CD8-positive, alpha-beta memory T cell (primary cell): ENCODE data around the gene HOXD12. TPM values are rescaled to one million over a fixed set of nuclear protein-coding genes. Genes with fewer than 3 reads are reported as not detected.
A peak's percentile ranks its signal among the peaks of the same experiment; 100 is the strongest.

Source experiments
- CTCF ChIA-PET: fragments of 350-600 bp; sonication (Branson Sonifier 250); formaldehyde crosslinking; loops from one replicate; lab custom pipeline; 2021; ENCODE audit warnings: antibody characterized with exemption; lab: Charles Lee
- POLR2A ChIA-PET: fragments of 350-600 bp; sonication (Branson Sonifier 250); formaldehyde crosslinking; loops from one replicate; lab custom pipeline; 2021; ENCODE audit warnings: antibody characterized with exemption; lab: Charles Lee
- DNase-seq, 5 donors: peaks; one replicate each; pipeline versions ENCODE4 v3.0.0 to v3.0.0-alpha.2; 2020 to 2022; ENCODE audit warnings: mixed read lengths in 1 of 5
- H3K27ac ChIP-seq: one replicate; pipeline ENCODE4 v1.7.0; 2013; ENCODE audit warnings: low read depth, mild to moderate bottlenecking, low read length, moderate library complexity
- H3K27me3 ChIP-seq: 2 replicates; pipeline ENCODE4 v1.7.0; 2013; ENCODE audit warnings: low read length, mild to moderate bottlenecking; ENCODE audit not compliant: insufficient read depth, poor library complexity, severe bottlenecking
- H3K36me3 ChIP-seq: 2 replicates; pipeline ENCODE4 v1.7.0; 2013; ENCODE audit warnings: mild to moderate bottlenecking, low read length, moderate library complexity; ENCODE audit not compliant: insufficient read depth
- H3K4me1 ChIP-seq: 2 replicates; pipeline ENCODE4 v1.7.0; 2013; ENCODE audit warnings: mild to moderate bottlenecking, low read length, moderate library complexity; ENCODE audit not compliant: insufficient read depth
- H3K4me3 ChIP-seq: 2 replicates; pipeline ENCODE4 v1.7.0; 2013; ENCODE audit warnings: mild to moderate bottlenecking, low read length
- H3K9me3 ChIP-seq: 2 replicates; pipeline ENCODE4 v1.7.0; 2013; ENCODE audit warnings: mild to moderate bottlenecking, low read length
- H3K27ac Mint-ChIP-seq, 8 donors: one replicate each; pipeline ENCODE4 v1.8.0; 2020 to 2021; ENCODE audit warnings: mixed read lengths in 8 of 8, mild to moderate bottlenecking in 6 of 8, inconsistent platforms in 3 of 8, moderate library complexity in 3 of 8
- H3K27me3 Mint-ChIP-seq, 2 donors: one replicate each; pipeline ENCODE4 v1.8.0; 2020 to 2021; ENCODE audit warnings: mixed read lengths in 2 of 2, mild to moderate bottlenecking in 1 of 2, moderate library complexity in 1 of 2
- H3K36me3 Mint-ChIP-seq, 3 donors: one replicate each; pipeline ENCODE4 v1.8.0; 2020 to 2021; ENCODE audit warnings: mixed read lengths in 3 of 3, inconsistent platforms in 1 of 3, mild to moderate bottlenecking in 1 of 3
- H3K4me1 Mint-ChIP-seq, 3 donors: one replicate each; pipeline ENCODE4 v1.8.0; 2020 to 2021; ENCODE audit warnings: mixed read lengths in 3 of 3, inconsistent platforms in 1 of 3, mild to moderate bottlenecking in 1 of 3
- H3K4me3 Mint-ChIP-seq, 7 donors: one replicate each; pipeline ENCODE4 v1.8.0; 2020 to 2021; ENCODE audit warnings: mixed read lengths in 7 of 7, mild to moderate bottlenecking in 6 of 7, moderate library complexity in 4 of 7, inconsistent platforms in 2 of 7
- H3K9me3 Mint-ChIP-seq, 5 donors: one replicate each; pipeline ENCODE4 v1.8.0; 2020 to 2022; ENCODE audit warnings: mixed read lengths in 5 of 5, mild to moderate bottlenecking in 3 of 5, moderate library complexity in 2 of 5, inconsistent platforms in 1 of 5
- polyA plus RNA-seq: library from polyadenylated mRNA; unstranded; fragments of 300-500 nt; fragmentation: Illumina TruSeq; gene quantifications from one replicate; pipeline ENCODE4 v1.2.3, GENCODE V29; 2021
- total RNA-seq, 2 experiments: library from RNA; stranded (reverse); gene quantifications; one replicate each; pipeline ENCODE4 v1.2.3, GENCODE V29; 2021

The HOXD12 gene
- total and polyA plus RNA-seq, 3 experiments from 2014 or later = not detected

- Histone ChIP-seq H3K27me3 (peaks cover 84% of the 10 kb centered on the region), H3K4me3 (no peak overlapping the region), H3K27ac (no peak overlapping the region), H3K36me3 (no peaks in the 10 kb centered on the region), H3K4me1 (peaks cover 6% of the 10 kb centered on the region), H3K9me3 (peaks cover 3% of the 10 kb centered on the region)
- ChIA-PET POLR2A (interaction anchor here (0.5 kb wide), 2 partner anchors 58 to 559 kb away, joined by 3 to 4 read pairs; no protein-coding TSS in a partner anchor), CTCF (no interaction called here)
- DNase-seq = no peak
- H3K4me1 Mint-ChIP-seq = peaks cover 11 to 12% (median 11%) of the 10 kb centered on the region in 3 donors
- peaks cover 14 to 58% (median 53%) of the 10 kb centered on the region in 5 donors for H3K9me3 Mint-ChIP-seq
- H3K36me3 Mint-ChIP-seq = peaks cover 0 to 5% (median 4%) of the 10 kb centered on the region in 3 donors
- H3K27ac Mint-ChIP-seq = peak overlapping the region in 6 of 8 donors; percentile 12 to 94 (median 67)
- H3K4me3 Mint-ChIP-seq = peak overlapping the region; percentile 50 to 85 (median 73)
- peaks cover 81 to 84% of the 10 kb centered on the region in 2 donors for H3K27me3 Mint-ChIP-seq
These were observed 20.9 kb upstream of the HOXD12 start for GRCh38 chr2:176078541-176079284.

GRCh38 chr2:176079285-176079830 is 20.2 kb upstream of the HOXD12 start:
- peaks cover 7% of the 10 kb centered on the region for H3K9me3 ChIP-seq
- H3K9me3 Mint-ChIP-seq = peaks cover 14 to 64% (median 58%) of the 10 kb centered on the region in 5 donors
- peaks cover 81 to 86% of the 10 kb centered on the region in 2 donors for H3K27me3 Mint-ChIP-seq
- H3K27ac ChIP-seq = no peak overlapping the region
- peak overlapping the region; percentile 50 to 85 (median 73) for H3K4me3 Mint-ChIP-seq
- DNase-seq = no peak
- peaks cover 87% of the 10 kb centered on the region for H3K27me3 ChIP-seq
- H3K36me3 Mint-ChIP-seq = peaks cover 0 to 5% (median 4%) of the 10 kb centered on the region in 3 donors
- peak overlapping the region in 6 of 8 donors; percentile 39 to 94 (median 67) for H3K27ac Mint-ChIP-seq
- H3K36me3 ChIP-seq = no peaks in the 10 kb centered on the region
- ChIA-PET POLR2A (interaction anchor here (0.5 kb wide), 2 partner anchors 58 to 558 kb away, joined by 3 to 4 read pairs; no protein-coding TSS in a partner anchor), CTCF (no interaction called here)
- peaks cover 6% of the 10 kb centered on the region for H3K4me1 ChIP-seq
- no peak overlapping the region for H3K4me3 ChIP-seq
- H3K4me1 Mint-ChIP-seq = peaks cover 11 to 12% (median 11%) of the 10 kb centered on the region in 3 donors

DNA sequence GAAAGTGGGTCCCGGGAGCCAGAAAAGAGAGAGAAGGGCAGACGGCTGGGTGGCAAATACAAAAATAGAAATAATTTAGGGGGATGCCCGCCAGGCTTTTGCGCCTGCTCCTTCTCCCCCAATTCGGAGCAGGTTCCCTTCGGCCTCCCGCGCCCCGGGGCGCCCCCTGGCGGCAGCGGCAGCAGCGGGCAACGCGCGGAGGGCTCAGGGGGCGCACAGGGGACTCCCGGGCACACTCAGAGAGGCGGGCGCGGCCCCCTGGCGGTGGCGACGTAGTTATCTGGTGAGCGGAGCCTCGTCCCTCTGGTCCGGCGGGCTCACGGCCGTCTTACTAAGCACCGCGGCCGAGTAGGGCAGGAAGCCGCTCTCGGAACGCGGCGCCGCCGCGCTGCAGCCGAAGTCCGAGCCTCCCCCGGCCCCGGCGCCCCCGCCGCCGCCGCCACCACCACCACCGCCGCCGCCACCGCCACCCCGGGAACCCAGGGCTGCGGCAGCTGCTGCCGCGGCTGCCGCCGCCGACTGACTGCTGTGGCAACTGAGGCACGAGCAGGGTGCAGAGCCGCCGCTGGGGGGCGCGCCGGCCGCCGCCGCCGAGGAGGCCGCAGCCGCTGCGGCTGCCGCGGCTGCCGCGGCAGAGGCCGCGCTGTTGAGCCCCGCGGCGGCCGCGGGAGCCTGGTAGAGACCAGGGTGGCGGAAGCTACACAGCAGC is 19.6 kb upstream of the HOXD12 start:
- peak overlapping the region in 5 of 8 donors; percentile 38 to 94 (median 57) for H3K27ac Mint-ChIP-seq
- H3K4me1 Mint-ChIP-seq = peaks cover 11 to 12% (median 11%) of the 10 kb centered on the region in 3 donors
- peaks cover 0 to 5% (median 4%) of the 10 kb centered on the region in 3 donors for H3K36me3 Mint-ChIP-seq
- peaks cover 14 to 66% (median 59%) of the 10 kb centered on the region in 5 donors for H3K9me3 Mint-ChIP-seq
- ChIA-PET CTCF (interaction anchor here (1.4 to 2.0 kb wide), 2 partner anchors 1069 to 1739 kb away, joined by 3 to 4 read pairs; no protein-coding TSS in a partner anchor), POLR2A (no interaction called here)
- peaks cover 13% of the 10 kb centered on the region for H3K9me3 ChIP-seq
- H3K4me3 ChIP-seq = no peak overlapping the region
- peaks cover 87% of the 10 kb centered on the region for H3K27me3 ChIP-seq
- H3K27ac ChIP-seq = no peak overlapping the region
- peaks cover 6% of the 10 kb centered on the region for H3K4me1 ChIP-seq
- H3K27me3 Mint-ChIP-seq = peaks cover 81 to 86% of the 10 kb centered on the region in 2 donors
- H3K36me3 ChIP-seq = no peaks in the 10 kb centered on the region
- no peak for DNase-seq
- peak overlapping the region; percentile 29 to 85 (median 69) for H3K4me3 Mint-ChIP-seq

GRCh38 chr2:176080540-176081375 is 18.8 kb upstream of the HOXD12 start:
- Mint-ChIP-seq H3K36me3 (peaks cover 0 to 5% (median 4%) of the 10 kb centered on the region in 3 donors), H3K27me3 (peaks cover 81 to 85% of the 10 kb centered on the region in 2 donors), H3K4me3 (peak overlapping the region; percentile 39 to 75 (median 56)), H3K9me3 (peaks cover 14 to 67% (median 63%) of the 10 kb centered on the region in 5 donors), H3K4me1 (peaks cover 11 to 12% (median 11%) of the 10 kb centered on the region in 3 donors), H3K27ac (peak overlapping the region in 7 of 8 donors; percentile 51 to 95 (median 68))
- Histone ChIP-seq H3K27ac (no peak overlapping the region), H3K27me3 (peaks cover 88% of the 10 kb centered on the region), H3K9me3 (peaks cover 17% of the 10 kb centered on the region), H3K4me1 (peaks cover 6% of the 10 kb centered on the region), H3K4me3 (no peak overlapping the region), H3K36me3 (no peaks in the 10 kb centered on the region)
- POLR2A ChIA-PET = no interaction called here
- CTCF ChIA-PET = interaction anchor here (1.2 to 2.0 kb wide), 3 partner anchors 17 to 1740 kb away, joined by 3 to 4 read pairs (median 4); no protein-coding TSS in a partner anchor
- DNase-seq = no peak

- Mint-ChIP-seq H3K27me3 (peaks cover 79 to 83% of the 10 kb centered on the region in 2 donors), H3K4me3 (peak overlapping the region; percentile 39 to 75 (median 56))
- no peak for DNase-seq
These were observed 18.2 kb upstream of the HOXD12 start for GRCh38 chr2:176081376-176081836.

GRCh38 chr2:176081837-176082524 is 17.6 kb upstream of the HOXD12 start:
- CTCF ChIA-PET = interaction anchor here (1.2 to 2.0 kb wide), 2 partner anchors 16 to 1067 kb away, joined by 4 read pairs; no protein-coding TSS in a partner anchor
- Histone ChIP-seq H3K9me3 (peaks cover 21% of the 10 kb centered on the region), H3K27ac (no peak overlapping the region), H3K4me1 (peaks cover 6% of the 10 kb centered on the region), H3K4me3 (no peak overlapping the region), H3K36me3 (no peaks in the 10 kb centered on the region), H3K27me3 (peaks cover 88% of the 10 kb centered on the region)
- POLR2A ChIA-PET = no interaction called here
- DNase-seq = no peak
- Mint-ChIP-seq H3K36me3 (peaks cover 0 to 7% (median 4%) of the 10 kb centered on the region in 3 donors), H3K27me3 (peaks cover 79 to 83% of the 10 kb centered on the region in 2 donors), H3K4me3 (peak overlapping the region in 6 of 7 donors; percentile 24 to 74 (median 62)), H3K4me1 (peaks cover 11 to 14% (median 11%) of the 10 kb centered on the region in 3 donors), H3K27ac (peak overlapping the region in 6 of 8 donors; percentile 53 to 95 (median 64)), H3K9me3 (peaks cover 12 to 68% (median 63%) of the 10 kb centered on the region in 5 donors)

More at GRCh38 chr2:176081376-176081836, 18.2 kb upstream of the HOXD12 start:
- Mint-ChIP-seq H3K27ac (peak overlapping the region in 7 of 8 donors; percentile 61 to 95 (median 72)), H3K4me1 (peaks cover 11 to 13% (median 11%) of the 10 kb centered on the region in 3 donors), H3K36me3 (peaks cover 0 to 5% (median 4%) of the 10 kb centered on the region in 3 donors), H3K9me3 (peaks cover 12 to 65% (median 60%) of the 10 kb centered on the region in 5 donors)
- ChIA-PET CTCF (interaction anchor here (1.2 to 2.0 kb wide), 3 partner anchors 16 to 1740 kb away, joined by 3 to 4 read pairs (median 4); no protein-coding TSS in a partner anchor), POLR2A (no interaction called here)
- Histone ChIP-seq H3K4me1 (peaks cover 6% of the 10 kb centered on the region), H3K9me3 (peaks cover 17% of the 10 kb centered on the region), H3K4me3 (no peak overlapping the region), H3K27ac (no peak overlapping the region), H3K36me3 (no peaks in the 10 kb centered on the region), H3K27me3 (peaks cover 88% of the 10 kb centered on the region)
